Measurements from ENCODE around the gene DFFA. TPM values are rescaled to one million over a fixed set of nuclear protein-coding genes. Genes with fewer than 3 reads are reported as not detected.

Gene DFFA
- total and polyA plus RNA-seq, 9 of the 15 experiments (the other 6 are each of a cell fraction or from before 2014, with no cell fraction given): 39.6 to 74.8 (median 59.2) TPM

DNA sequence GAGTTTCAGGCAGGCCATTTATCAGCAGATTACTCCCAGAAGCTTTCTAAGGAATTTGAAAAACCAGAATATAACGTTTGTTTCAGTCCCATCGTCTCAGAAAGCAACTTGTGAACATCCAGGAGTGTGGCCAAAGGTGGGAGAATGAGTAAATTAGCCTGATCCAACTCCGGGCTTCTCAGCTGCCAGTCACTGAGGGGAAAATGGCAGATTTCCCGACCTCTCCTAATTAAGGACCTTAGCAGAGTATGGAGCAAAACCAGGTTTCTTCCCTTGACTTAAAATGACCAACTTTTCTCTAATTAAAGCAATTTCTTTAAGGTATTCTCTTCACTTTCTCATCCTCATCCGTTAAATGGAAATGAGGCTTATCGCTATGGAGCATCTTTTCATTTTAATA is 21.5 kb downstream of the DFFA start:
- in situ Hi-C loops (cut with MboI) (no loop called here), intact Hi-C loops (cut with micrococcal nuclease) (no loop called here)
- BruUV-seq (replicated peaks): no TSS peak
- H3K27ac ChIP-seq (ENCODE audit: extremely low read depth, low read depth, low read length): no peak overlapping the region
- no peaks in the 10 kb centered on the region for H3K9me1 ChIP-seq (ENCODE audit: control insufficient read depth, insufficient read depth, low read length)
- WGBS (ENCODE audit: insufficient coverage, low coverage, missing lambda C conversion rate): 39% methylated on average over 6 of the region's 6 CpGs
- no peak overlapping the region for H3K9ac ChIP-seq (ENCODE audit: insufficient read depth in 1 of 2, low read depth in 2 of 2, low read length in 2 of 2)
- ChIA-PET CTCF (ENCODE audit: low intra/inter-chr PET ratio) (no interaction called here), POLR2A (interaction anchor here (2.9 kb wide), 1 partner anchor 17 kb away, joined by 9 read pairs; no protein-coding TSS in a partner anchor)
- no peaks in the 10 kb centered on the region; the same call in 1 of the 2 replicates for H3K9me3 ChIP-seq (replicated peaks; ENCODE audit: control insufficient read depth, insufficient read depth, low read depth, low read length)
- H2AFZ ChIP-seq (ENCODE audit: low read depth, low read length): no peak overlapping the region
- H3K79me2 ChIP-seq (ENCODE audit: control insufficient read depth, insufficient read depth, low read length): no peaks in the 10 kb centered on the region
- ATAC-seq (no peak), DNase-seq (ENCODE audit: extremely low read depth in 1 of 4, low spot score in 3 of 4) (no peak), FAIRE-seq (no peak)
- H4K20me1 ChIP-seq (replicated peaks; ENCODE audit: control insufficient read depth, insufficient read depth, low read length): no peaks in the 10 kb centered on the region
- H3K4me2 ChIP-seq (ENCODE audit: insufficient read depth, low read length): no peak overlapping the region
- H3K4me1 ChIP-seq (replicated peaks in 1 of 2; ENCODE audit: control insufficient read depth in 2 of 2, insufficient read depth in 2 of 2, low read length in 2 of 2): peaks cover 0 to 7% of the 10 kb centered on the region in 2 experiments; a peak in 1 of 5 replicates
- no peaks in the 10 kb centered on the region for H3K27me3 ChIP-seq (ENCODE audit: control insufficient read depth in 2 of 2, insufficient read depth in 2 of 2, low read length in 2 of 2)
- no peaks in the 10 kb centered on the region; the same call in 2 of the 3 replicates for H3K36me3 ChIP-seq (ENCODE audit: control insufficient read depth, insufficient read depth, low read length)
- no peak overlapping the region for H3K4me3 ChIP-seq
- TF ChIP-seq ZNF24 (IDR thresholded peaks at IDR 0.05): no peak
- no peak for TF ChIP-seq SRSF3 (IDR thresholded peaks at IDR 0.05; ENCODE audit: insufficient read depth, low read length)
- no peak for TF ChIP-seq RBM15 (IDR thresholded peaks at IDR 0.05; ENCODE audit: insufficient read depth, low read length)
- no peak for TF ChIP-seq PHF8 (IDR thresholded peaks at IDR 0.05; ENCODE audit: borderline replicate concordance, low read length)
- TF ChIP-seq ZNF134 (CRISPR knock-in tag; conservative IDR thresholded peaks at IDR 0.05): no peak
- TF ChIP-seq YY1 (IDR thresholded peaks at IDR 0.05; ENCODE audit: borderline replicate concordance in 1 of 3, control insufficient read depth in 1 of 3, extremely low read depth in 1 of 3, insufficient read depth in 3 of 3, insufficient read length in 1 of 3, insufficient replicate concordance in 2 of 3, low read depth in 1 of 3, low read length in 2 of 3): no peak
- TF ChIP-seq, protein P1, sequence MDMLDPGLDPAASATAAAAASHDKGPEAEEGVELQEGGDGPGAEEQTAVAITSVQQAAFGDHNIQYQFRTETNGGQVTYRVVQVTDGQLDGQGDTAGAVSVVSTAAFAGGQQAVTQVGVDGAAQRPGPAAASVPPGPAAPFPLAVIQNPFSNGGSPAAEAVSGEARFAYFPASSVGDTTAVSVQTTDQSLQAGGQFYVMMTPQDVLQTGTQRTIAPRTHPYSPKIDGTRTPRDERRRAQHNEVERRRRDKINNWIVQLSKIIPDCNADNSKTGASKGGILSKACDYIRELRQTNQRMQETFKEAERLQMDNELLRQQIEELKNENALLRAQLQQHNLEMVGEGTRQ (CRISPR knock-in tag; IDR thresholded peaks at IDR 0.05): no peak
- TF ChIP-seq, protein P2, sequence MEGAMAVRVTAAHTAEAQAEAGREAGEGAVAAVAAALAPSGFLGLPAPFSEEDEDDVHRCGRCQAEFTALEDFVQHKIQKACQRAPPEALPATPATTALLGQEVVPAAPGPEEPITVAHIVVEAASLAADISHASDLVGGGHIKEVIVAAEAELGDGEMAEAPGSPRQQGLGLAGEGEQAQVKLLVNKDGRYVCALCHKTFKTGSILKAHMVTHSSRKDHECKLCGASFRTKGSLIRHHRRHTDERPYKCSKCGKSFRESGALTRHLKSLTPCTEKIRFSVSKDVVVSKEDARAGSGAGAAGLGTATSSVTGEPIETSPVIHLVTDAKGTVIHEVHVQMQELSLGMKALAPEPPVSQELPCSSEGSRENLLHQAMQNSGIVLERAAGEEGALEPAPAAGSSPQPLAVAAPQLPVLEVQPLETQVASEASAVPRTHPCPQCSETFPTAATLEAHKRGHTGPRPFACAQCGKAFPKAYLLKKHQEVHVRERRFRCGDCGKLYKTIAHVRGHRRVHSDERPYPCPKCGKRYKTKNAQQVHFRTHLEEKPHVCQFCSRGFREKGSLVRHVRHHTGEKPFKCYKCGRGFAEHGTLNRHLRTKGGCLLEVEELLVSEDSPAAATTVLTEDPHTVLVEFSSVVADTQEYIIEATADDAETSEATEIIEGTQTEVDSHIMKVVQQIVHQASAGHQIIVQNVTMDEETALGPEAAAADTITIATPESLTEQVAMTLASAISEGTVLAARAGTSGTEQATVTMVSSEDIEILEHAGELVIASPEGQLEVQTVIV (CRISPR knock-in tag; IDR thresholded peaks at IDR 0.05; ENCODE audit: borderline replicate concordance): no peak
- no peak for TF ChIP-seq GABPB1 (CRISPR knock-in tag; IDR thresholded peaks at IDR 0.05)
- no peak for TF ChIP-seq POLR3A (IDR thresholded peaks at IDR 0.05; ENCODE audit: borderline replicate concordance, extremely low read depth, insufficient read depth, insufficient read length)
- TF ChIP-seq, protein P3, sequence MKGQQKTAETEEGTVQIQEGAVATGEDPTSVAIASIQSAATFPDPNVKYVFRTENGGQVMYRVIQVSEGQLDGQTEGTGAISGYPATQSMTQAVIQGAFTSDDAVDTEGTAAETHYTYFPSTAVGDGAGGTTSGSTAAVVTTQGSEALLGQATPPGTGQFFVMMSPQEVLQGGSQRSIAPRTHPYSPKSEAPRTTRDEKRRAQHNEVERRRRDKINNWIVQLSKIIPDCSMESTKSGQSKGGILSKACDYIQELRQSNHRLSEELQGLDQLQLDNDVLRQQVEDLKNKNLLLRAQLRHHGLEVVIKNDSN (CRISPR knock-in tag; IDR thresholded peaks at IDR 0.05): no peak
- no peak for TF ChIP-seq RB1 (IDR thresholded peaks at IDR 0.05; ENCODE audit: low read depth)
- TF ChIP-seq NR1H2 (CRISPR knock-in tag; IDR thresholded peaks at IDR 0.05): no peak
- TF ChIP-seq, protein P4, sequence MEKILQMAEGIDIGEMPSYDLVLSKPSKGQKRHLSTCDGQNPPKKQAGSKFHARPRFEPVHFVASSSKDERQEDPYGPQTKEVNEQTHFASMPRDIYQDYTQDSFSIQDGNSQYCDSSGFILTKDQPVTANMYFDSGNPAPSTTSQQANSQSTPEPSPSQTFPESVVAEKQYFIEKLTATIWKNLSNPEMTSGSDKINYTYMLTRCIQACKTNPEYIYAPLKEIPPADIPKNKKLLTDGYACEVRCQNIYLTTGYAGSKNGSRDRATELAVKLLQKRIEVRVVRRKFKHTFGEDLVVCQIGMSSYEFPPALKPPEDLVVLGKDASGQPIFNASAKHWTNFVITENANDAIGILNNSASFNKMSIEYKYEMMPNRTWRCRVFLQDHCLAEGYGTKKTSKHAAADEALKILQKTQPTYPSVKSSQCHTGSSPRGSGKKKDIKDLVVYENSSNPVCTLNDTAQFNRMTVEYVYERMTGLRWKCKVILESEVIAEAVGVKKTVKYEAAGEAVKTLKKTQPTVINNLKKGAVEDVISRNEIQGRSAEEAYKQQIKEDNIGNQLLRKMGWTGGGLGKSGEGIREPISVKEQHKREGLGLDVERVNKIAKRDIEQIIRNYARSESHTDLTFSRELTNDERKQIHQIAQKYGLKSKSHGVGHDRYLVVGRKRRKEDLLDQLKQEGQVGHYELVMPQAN (IDR thresholded peaks at IDR 0.05; ENCODE audit: borderline replicate concordance): no peak
- no peak for TF ChIP-seq MCM2 (IDR thresholded peaks at IDR 0.05; ENCODE audit: low read depth)

Data from K562 (cell line).